Measurements from ENCODE around the gene NPC2.

The NPC2 gene

DNA sequence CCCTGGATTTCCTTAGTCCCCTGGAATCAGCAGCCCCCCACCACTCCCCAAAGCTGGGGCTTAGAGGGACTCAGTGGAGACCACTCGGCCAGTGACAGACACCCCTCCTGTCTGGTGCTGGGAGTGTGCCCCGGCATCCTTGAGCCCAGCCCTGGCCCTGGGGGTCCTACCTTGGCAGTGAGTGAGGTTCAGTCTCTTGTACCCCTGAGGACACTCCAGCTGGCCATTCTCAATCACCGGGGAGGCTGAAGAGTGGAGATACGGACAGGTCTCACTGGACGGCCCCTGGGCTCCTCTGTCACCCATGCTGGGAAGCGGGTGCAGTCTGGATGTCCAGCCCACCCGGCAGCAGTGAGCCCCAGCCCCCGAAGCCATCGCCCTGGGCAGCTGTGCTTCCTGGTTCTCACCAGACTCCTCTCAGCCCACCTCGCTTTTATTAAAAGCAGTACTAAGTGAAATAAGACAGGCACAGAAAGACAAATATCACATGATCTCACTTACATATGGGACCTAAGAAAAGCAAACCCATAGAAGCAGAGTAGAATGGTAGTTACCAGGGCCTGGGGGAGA lies 42.7 kb upstream of the NPC2 start:
- H3K4me3 ChIP-seq (ENCODE audit: low read depth, low read length): no peak overlapping the region
- no peak for TF ChIP-seq CTCF (IDR thresholded peaks at IDR 0.05; ENCODE audit: low read depth, low read length)
- in situ Hi-C loops (cut with HindIII; ENCODE audit: low sequenced_read_pairs): no loop called here
- no peak for DNase-seq (ENCODE audit: low read depth, low spot score)

DNA sequence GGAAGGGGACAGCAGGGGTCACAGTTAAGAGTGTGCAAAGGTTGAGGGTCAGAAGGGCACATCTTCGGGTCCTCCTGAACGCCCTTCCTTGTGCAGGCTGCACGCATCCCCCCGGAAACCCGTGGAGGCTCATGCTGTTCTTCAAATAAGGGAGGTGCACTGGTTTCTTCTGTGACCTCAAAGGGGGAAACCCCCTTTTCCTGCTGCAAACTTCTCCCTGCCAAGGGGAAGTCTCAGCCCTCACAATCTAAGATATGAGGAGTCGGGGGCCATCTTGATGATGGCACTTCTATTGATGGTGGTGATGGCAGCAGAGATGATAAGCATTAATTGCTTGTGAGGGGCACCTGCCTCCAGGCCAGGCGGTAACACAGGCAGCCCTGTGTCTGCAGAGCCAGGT lies 40.5 kb upstream of the NPC2 start:
- no peak for TF ChIP-seq CTCF (IDR thresholded peaks at IDR 0.05; ENCODE audit: low read depth, low read length)
- DNase-seq (ENCODE audit: low read depth, low spot score): no peak
- in situ Hi-C loops (cut with HindIII; ENCODE audit: low sequenced_read_pairs): no loop called here

DNA sequence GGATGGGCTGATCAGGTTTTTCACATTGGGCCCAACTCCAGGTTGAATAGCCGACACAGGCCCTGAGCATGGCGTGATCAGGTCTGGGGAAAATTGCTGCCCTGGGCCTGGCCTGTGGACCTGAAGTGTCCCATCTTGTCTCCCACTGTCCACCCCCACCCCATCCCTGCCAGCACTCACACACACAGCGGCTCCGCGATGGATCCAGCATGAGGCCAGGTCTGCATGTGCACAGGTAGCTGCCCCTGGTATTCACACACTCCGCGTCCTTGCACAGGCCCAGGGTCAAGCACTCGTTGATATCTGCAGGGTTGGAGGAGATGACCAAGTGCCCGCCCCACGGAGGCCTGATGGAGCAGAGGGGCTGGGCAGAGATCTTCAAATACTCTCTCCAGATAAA lies 39.1 kb upstream of the NPC2 start:
- no peak for DNase-seq (ENCODE audit: low read depth, low spot score)
- no peak overlapping the region for H3K4me3 ChIP-seq (ENCODE audit: low read depth, low read length)
- TF ChIP-seq CTCF (IDR thresholded peaks at IDR 0.05; ENCODE audit: low read depth, low read length): no peak
- in situ Hi-C loops (cut with HindIII; ENCODE audit: low sequenced_read_pairs): no loop called here

More for the DNA sequence above, 40.5 kb upstream of the NPC2 start:
- H3K4me3 ChIP-seq (ENCODE audit: low read depth, low read length): no peak overlapping the region

GRCh38 chr14:74531467-74531866 lies 38.4 kb upstream of the NPC2 start:
- TF ChIP-seq CTCF (IDR thresholded peaks at IDR 0.05; ENCODE audit: low read depth, low read length): no peak

DNA sequence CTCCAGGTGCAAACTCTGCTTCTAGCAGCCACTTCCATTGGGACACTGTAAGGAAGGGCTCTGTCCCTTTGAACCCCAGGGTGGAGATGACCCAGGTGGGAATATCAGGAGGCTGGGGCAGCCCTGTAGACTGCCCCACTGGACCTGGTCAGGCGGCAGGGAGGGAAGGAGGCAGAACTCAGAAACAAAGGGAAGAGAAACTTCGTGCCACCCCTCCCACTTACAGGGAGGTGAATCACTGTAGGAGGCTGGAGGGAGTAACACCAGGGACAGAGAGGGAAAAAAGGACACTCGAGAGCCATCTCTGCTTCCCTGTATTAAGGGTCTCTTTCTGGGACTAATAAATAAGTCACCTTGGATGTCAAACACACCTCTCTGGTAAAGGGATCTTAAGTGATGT lies 37.9 kb upstream of the NPC2 start:
- no peak overlapping the region for H3K4me3 ChIP-seq (ENCODE audit: low read depth, low read length)
- TF ChIP-seq CTCF (IDR thresholded peaks at IDR 0.05; ENCODE audit: low read depth, low read length): no peak
- in situ Hi-C loops (cut with HindIII; ENCODE audit: low sequenced_read_pairs): no loop called here
- no peak for DNase-seq (ENCODE audit: low read depth, low spot score)

More at GRCh38 chr14:74531467-74531866, 38.4 kb upstream of the NPC2 start:
- H3K4me3 ChIP-seq (ENCODE audit: low read depth, low read length): no peak overlapping the region
- DNase-seq (ENCODE audit: low read depth, low spot score): peak; percentile 30
- in situ Hi-C loops (cut with HindIII; ENCODE audit: low sequenced_read_pairs): no loop called here

GRCh38 chr14:74528886-74529285 lies 35.8 kb upstream of the NPC2 start:
- TF ChIP-seq CTCF (IDR thresholded peaks at IDR 0.05; ENCODE audit: low read depth, low read length): no peak
- DNase-seq (ENCODE audit: low read depth, low spot score): no peak
- no peak overlapping the region for H3K4me3 ChIP-seq (ENCODE audit: low read depth, low read length)
- in situ Hi-C loops (cut with HindIII; ENCODE audit: low sequenced_read_pairs): no loop called here

DNA sequence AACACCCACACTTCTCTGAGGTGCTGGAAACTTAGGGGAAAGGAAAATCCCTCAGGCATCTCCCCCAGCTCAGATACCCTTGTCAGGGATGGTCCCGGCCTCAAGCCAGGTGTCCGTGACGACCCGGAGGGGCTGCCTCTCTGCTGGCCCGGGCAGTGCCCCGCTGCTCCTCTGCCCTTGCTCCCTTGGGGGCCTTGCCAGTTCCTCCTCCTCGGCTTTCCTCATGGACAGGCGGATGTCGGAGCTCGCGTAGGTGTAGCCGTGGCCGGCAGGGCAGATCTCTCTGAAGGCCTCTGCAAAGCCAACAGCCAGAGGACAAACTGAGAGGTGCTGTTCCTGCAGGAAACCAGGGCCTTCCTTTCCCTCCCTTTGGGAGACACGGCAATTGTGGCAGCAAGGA lies 35.3 kb upstream of the NPC2 start:
- DNase-seq (ENCODE audit: low read depth, low spot score): no peak
- in situ Hi-C loops (cut with HindIII; ENCODE audit: low sequenced_read_pairs): no loop called here
- no peak for TF ChIP-seq CTCF (IDR thresholded peaks at IDR 0.05; ENCODE audit: low read depth, low read length)
- H3K4me3 ChIP-seq (ENCODE audit: low read depth, low read length): no peak overlapping the region
